Stomach (tissue), 4 donors: Measurements from ENCODE around the gene MIOX.

Experiments used
- EP300 ChIP-seq: sonication (generic); formaldehyde crosslinking; IDR thresholded peaks from one replicate; pipeline ENCODE4 v1.6.1; 2017; ENCODE audit warnings: antibody characterized with exemption
- POLR2A ChIP-seq, 4 donors: fragments of 450-650 bp; IDR thresholded peaks; one replicate each; pipeline ENCODE4 v1.6.1; 2016; ENCODE audit warnings: antibody characterized with exemption in 4 of 4, control low read depth in 2 of 4, mild to moderate bottlenecking in 1 of 4, moderate library complexity in 1 of 4
- TF ChIP-seq, protein P1 (sequence below), 7 experiments: fragments of 450-650 bp in 4 of 7; fragments of 200-600 bp in 3 of 7; sonication (generic) in 3 of 7; IDR thresholded peaks; one replicate each; pipeline ENCODE4 v1.5.1; 2016 to 2019; ENCODE audit warnings: antibody characterized with exemption in 7 of 7, control low read depth in 2 of 7, mild to moderate bottlenecking in 1 of 7

DNA sequence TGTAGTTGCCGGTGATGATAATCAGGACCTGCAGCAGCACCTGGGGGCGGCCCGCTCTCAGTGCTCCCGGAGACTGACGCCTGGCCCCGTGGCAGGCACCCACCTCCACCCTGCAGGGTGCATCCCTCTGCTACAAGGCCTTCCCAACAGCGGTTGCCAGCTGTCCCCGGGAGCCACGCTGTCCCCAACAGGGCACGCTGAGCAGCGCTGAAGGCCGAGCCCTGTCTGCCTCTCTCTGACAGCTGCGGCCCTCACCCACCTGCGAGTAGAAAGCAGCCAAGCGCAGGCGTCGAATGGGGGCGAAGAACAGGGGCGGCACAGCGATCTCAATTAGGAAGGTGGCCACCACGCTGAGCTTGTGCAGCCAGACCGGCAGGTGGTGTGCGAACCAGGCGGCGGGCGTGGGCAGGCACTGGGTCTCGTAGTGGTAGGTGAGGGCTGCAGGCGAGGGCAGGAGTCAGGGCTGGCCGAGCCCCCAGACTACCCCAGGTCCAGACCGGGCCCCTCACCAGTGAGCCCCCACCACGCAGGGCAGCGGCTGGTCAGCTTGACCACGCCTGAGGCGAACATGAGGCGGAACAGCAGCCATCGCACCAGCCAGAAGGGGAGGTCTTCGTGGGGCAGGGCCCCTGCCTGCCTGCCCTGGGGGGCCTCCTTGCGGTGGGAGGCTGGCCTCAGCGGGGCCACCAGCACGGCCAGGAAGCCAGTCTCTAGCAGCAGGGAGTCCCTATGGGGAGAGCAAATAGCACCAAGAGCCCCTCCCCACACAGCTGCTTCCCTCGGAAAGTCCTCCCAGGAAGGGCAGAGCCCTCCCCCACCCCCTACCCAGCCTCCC is 19.3 kb downstream of the MIOX start:
- TF ChIP-seq, protein P1, sequence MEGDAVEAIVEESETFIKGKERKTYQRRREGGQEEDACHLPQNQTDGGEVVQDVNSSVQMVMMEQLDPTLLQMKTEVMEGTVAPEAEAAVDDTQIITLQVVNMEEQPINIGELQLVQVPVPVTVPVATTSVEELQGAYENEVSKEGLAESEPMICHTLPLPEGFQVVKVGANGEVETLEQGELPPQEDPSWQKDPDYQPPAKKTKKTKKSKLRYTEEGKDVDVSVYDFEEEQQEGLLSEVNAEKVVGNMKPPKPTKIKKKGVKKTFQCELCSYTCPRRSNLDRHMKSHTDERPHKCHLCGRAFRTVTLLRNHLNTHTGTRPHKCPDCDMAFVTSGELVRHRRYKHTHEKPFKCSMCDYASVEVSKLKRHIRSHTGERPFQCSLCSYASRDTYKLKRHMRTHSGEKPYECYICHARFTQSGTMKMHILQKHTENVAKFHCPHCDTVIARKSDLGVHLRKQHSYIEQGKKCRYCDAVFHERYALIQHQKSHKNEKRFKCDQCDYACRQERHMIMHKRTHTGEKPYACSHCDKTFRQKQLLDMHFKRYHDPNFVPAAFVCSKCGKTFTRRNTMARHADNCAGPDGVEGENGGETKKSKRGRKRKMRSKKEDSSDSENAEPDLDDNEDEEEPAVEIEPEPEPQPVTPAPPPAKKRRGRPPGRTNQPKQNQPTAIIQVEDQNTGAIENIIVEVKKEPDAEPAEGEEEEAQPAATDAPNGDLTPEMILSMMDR (IDR thresholded peaks at IDR 0.05): no peak
- TF ChIP-seq POLR2A (IDR thresholded peaks at IDR 0.05): no peak
- TF ChIP-seq EP300: no peak
